NCI-H748 treated with DMSO at 0.1 percent for 48 hours (cell line): ENCODE measurements around the gene TBCD.

ENCODE experiments used
- DNase-seq: peaks from one replicate; lab custom pipeline; 2025; lab: John Stamatoyannopoulos, UW

The TBCD gene

DNA sequence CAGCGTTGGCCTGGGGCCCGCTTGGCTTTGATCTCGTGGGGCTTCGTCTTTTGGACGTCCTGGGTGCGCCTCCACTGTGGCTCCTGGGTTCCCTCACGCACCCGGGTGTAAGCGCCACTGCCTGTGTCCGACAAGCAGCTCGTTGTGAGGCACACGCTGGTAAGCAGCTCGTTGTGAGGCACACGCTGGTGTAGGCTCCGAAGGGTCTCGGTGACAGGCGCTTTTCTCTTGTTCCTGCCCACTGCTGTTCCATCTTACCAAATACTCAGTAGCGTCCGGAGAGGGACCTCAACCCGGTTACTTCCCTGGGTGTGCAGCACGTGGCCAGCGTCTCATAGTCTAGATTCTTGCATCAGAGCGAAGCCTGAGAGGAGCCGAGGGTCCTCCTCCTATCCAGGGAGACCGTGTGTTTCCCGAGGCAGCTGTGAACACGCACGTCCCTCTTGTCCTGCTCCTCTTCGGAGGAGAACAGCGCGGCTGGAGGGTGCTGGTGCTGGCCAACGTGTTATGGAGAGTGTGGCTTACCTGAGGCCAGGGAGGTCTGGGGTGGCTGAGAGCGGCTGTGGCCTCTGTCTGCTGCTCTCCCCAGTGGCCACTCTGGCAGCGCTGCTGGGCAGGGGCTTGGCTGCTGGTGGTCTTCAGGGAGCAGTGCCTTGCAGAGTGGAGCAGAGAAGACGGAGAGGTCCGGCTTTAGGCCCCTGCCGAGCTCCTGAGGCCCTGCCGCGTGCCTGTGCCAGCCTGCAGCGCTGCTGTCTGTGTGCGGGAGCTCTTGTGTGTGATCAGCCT is 120.1 kb downstream of the TBCD start:
- DNase-seq, result no peak

DNA sequence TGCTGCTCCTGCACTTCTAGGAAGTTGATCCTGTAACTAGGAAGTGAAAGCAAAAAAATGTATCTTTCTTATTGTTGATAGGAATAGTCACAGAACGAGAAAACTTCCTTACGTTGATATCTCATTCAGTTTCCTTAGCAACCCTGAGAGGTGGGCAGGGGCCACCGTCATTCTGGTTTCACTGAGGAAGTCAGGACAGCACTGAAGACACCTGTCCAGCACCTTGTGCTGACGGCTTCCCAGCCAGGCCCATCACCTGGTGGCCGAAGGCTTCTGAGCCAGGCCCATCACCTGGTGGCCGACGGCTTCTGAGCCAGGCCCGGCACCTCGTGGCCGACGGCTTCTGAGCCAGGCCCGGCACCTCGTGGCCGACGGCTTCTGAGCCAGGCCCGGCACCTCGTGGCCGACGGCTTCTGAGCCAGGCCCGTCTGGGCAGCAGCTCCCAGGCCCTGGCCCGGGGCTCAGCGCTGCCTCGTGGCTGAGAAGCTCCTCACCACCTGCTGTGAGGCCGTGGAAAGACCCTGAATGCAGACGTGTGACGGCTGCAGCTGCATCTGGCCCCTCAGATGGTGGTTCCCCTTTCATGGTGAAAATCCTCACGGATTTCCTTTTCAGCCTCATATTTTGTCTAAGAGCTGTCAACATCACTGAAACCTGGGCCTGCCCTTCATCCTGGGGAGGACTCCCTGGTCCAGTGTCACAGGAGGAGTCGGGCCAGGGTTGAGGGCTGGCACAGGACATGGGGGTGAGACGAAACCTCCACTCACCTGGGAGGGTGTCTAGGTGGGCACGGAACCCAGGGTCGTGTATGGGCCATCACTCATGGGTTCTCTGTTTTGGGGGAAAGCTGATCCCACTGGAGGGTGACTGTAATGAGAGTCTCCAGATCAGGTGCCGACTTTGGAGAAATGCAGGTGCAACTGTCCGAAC is 121.0 kb downstream of the TBCD start:
- DNase-seq, result no peak

DNA sequence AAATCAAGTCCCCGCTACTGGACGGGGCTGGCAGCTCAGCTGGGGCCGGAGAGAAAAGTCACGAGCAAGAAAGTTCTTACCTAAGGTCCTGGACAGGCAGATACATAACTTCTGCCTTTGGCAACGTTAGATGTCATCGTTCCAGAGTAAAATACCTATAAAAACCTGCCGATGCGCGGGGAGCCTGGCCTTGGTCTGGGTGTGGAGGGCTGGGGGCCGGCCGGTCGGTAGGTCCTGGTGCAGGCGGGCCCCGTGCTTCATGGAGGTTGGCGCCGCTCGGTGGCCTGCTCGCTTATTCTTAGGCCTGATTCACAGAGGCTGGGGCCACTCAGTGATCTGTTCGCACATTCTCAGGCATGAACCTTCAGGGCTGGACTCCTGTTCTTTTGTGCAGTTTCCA is 121.7 kb downstream of the TBCD start:
- no peak for DNase-seq

DNA sequence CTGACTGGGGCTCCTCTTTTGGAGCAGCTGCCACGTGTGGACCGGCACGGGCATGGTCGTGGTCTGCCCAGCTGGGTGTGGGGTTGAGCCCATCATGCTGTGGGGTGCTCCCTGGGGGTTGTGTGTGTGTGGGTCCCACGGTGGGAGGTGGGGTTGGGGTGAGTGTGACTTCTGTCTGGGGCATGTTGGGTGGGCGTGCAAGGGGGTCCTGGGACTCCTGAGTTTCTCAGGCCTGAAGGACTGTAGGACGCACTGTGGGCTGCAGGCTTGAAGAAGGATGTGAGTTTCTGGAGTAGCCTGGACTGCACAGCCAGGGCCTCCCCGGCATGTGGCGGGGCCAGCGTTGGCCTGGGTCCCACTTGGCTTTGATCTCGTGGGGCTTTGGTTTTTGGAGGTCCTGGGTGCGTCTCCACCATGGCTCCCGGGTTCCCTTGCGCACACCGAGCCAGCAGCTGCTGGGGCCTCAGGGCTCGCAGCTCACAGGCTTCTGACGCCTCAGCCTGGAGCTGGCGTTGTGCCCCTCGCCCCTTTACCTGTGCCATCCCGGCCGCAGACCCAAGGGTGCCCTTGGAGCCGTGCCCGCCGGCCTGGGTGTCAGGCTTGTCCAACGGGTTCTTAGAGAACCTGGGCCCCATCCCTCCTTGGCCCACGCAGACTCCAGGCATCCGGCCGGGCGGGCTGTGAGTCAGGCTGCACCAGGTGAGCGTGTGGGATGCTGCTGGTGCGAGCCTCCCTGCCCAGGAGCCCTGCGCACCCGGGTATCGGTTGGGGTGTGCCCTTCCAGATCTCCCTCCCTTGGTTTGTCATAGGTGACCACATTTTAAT is 122.4 kb downstream of the TBCD start:
- no peak for DNase-seq

DNA sequence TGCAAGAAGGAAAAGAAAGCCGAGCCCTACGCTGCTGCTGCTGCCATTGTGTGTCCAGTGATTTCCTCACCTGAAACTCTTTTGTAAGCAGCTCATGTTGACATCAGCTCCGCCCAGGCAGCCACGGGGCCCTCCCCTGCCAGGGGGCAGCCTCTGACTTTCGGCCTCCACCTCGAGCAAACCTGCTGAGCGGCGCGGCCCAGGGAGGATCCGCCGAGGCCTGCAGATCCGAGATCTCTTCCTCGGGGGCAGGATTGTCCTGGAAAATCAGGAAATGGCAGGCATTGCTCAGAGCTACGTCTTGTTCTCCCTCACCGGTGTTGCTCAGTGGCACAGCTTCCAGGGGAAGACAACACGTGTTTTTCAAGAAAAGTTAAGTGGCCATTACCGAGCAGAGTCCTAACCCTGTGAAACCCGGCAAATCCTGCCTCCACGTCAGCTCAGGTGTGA is 123.6 kb downstream of the TBCD start:
- DNase-seq, result no peak

DNA sequence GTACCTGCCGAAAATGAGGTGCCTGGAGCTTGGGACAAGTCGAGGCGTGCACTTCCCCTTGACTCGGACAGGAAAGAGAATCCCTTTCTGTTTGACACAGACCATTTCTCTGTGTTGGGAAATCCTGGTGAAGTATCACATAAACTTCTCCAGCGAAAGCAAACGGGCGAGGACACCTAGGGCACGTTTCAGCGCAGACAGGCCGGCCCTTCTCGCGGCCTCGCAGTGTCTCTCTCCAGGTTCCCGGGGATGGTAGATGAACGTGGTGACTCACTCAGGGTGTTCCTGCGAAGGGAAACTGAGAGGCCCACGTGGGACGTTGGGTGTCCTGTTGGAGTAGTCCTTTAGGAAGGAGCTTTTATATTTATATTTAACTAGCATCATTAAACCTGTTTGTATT is 124.3 kb downstream of the TBCD start:
- no peak for DNase-seq

DNA sequence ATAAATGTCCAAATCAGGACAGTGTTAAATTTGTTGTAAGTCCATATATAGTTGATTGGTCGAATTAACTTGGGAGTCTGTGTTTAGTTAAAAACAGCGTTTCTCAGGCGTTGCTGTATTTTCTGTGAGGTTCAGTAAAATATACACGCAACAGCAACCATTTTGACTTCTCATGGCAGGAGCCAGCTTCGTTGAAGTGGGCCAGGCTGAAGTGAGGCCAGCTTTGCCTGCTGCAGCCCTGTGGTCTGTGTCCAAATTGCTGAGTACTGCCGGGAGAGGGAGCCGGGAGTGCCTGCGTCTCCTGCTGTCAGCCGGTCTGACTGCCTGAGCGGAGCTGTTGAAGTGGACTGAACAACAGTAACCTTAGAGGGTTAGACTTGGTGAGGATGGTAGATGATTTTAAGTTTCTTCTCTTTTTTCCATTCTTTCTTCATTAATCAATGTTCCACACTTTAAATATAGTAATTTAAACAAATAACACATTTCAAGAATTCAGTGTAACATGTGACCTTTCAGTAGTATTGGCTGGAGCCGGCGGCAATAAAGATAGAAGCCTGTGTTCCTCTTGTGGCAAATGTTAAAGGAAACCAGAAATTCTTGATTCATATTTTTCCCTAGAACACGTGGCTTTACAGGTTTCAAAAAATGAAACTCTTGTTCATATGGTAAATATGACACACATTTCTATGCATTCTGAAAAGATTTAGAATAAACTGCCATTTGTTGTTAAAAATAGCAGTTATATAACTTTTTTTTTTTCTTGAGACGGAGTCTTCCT is 124.9 kb downstream of the TBCD start:
- no peak for DNase-seq

DNA sequence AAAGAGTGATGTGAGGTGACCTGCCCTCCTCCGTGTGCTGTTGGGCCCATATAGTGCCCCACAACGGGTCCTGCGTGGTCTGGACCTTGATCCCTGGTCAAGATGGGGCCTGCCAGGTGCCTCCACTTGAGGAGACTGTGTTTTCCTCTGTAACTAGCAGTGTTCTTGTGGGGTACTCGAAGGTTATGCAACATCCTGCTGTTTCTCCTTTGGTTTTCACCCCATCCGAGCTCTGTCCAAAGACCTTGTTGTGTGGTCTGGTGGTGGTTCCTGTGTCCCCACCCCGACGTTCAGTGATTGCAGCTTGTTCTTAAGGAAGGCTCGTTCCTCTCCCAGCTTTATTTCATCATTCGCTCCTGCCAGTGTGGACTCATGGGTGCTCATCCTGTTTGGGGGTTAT is 126.7 kb downstream of the TBCD start:
- DNase-seq, result no peak

DNA sequence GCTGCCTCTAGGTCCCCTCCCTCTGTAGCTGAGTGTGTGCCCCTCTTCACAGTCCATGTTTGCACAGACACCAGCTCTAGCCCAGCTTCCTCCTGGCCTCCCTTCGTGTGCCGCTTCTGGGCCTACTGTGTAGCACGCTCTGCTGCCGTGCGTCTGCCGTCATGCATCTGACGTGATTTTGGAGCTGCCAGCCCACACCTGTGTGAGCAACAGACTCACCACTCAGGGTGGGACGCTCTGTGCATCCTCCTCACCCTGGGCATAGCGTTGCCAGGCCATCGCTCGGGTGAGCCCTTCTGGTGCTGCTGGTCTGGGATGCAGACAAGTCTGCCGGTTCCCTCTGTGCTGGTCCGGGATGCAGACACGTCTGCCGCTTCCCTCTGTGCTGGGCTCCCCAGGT is 127.4 kb downstream of the TBCD start:
- DNase-seq, result no peak

DNA sequence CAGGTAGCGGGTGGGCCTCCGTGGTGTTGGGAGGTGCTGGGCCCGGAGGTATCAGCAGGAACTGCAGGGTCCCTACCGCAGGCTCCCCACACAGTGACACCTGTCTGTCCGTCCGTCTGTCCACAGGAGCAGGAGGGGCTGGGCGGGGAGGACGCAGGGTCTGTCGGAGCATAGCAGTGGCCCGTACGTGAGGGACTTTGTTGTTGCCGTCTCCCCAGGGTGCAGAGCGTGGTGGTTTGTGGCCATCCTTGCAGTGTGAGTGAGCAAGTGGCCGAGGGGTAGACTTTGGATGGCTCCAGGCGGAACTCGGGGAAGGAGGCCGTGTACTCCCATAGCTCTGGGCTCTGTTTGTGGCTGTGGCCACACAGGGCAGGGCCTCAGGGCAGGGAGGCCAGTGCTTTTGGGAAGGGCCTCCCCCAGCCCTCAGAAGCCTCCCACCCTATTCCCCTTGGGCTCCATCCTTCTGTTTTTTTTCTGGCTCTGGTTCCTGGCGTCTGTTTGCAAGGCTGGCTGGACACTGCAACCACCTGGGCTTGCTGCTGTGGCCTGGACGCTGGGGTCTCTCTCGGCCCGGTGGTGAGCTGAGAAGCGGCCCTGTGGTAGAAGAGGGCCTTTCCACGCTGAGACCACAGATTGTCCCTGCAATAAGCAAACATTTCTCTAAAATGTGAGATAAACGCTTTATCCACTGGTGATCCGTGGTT is 128.9 kb downstream of the TBCD start:
- DNase-seq, result no peak

DNA sequence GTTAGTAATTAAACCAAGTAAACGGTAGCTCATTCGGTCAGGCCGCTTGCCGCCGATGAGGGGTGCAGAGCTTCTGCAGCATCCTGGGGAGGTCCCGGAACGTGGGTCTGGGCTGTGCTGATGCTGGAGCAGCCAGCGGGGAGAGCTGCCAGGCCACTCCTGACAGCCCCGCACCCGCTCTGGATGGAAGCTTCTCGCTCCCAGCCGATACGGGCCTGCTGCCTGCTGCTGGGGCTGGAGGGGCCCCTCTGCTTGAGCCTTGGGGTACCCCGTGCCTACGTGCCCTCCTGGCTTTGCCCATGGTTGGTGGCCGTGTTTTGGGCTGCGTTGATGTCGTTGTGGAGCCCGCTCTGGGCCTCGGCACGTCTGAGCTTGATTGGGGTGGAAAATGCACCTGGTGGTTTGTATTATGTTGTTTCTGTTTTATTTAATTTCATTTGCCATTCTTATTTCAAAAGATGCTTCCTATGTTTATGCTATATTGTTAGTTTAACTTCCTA is 129.5 kb downstream of the TBCD start:
- no peak for DNase-seq

DNA sequence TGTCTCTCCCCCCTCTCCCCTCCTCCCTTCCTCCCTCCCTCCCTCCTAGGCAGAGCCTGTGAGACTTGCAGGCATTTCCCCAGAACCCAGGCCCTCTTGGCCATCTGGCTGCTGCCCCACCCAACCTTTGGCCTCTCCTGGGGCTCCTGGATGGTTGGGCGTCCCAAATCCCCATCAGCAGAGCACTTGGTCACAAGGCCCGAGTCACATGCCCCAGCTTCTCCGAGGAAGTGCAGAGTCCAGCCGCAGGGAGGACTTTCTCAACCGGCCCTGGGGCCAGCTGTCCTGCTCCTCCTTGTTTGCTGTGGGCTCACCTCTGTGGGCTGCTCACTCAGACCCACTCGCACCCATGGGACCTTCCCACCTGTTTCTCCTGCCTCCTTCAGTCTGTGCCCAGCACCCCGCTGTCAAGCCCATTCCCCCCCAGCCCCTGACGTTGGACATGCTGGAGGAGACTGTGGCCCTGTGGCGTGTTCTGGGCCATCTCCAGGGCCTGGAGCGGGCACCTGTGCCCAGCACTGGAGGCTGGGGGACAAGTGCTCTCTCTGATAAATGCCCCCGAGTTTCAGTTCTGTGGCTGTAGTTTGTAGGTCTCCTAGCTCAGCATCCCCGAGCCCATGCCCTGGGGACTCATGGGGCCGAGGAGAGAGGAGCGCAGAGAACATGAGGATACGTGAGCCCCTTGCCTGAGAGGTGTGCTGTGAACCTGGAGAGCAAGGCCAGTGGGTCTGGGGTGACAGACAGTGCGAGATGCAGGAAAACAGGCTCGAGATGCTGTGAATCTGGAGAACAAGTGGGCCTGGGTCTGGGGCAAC is 130.2 kb downstream of the TBCD start:
- no peak for DNase-seq

DNA sequence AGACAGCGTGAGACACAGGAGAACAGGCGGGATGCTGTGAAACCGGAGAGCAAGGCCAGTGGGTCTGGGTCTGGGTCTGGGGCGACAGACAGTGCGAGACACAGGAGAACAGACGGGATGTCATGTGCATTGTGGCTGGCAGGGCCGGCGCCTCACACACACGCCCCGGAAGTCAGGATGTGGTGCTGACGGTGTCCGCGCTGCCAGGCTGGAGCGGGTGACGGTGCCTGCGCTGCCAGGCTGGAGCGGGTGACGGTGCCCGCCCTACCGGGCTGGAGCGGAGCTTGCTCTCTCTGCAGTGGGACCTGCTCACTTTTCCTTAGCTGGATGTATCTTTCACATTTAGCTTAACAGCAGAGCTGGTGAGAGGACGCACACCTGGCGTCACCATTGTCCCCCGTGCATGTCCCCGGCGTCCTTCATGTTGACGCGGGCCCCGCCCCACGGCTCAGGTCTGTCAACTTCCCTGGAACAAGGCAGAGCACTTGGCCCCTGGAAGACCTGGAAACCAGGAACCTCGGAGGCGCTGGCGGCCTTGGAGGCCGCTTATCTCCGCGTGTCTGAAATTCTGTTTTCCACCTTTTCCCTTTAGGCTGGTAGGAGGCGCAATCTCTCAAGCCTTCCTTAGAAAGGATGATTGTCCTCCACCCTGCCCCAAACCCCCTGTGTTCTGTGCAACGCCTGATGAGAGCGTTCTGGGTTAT is 131.0 kb downstream of the TBCD start:
- DNase-seq, result no peak

DNA sequence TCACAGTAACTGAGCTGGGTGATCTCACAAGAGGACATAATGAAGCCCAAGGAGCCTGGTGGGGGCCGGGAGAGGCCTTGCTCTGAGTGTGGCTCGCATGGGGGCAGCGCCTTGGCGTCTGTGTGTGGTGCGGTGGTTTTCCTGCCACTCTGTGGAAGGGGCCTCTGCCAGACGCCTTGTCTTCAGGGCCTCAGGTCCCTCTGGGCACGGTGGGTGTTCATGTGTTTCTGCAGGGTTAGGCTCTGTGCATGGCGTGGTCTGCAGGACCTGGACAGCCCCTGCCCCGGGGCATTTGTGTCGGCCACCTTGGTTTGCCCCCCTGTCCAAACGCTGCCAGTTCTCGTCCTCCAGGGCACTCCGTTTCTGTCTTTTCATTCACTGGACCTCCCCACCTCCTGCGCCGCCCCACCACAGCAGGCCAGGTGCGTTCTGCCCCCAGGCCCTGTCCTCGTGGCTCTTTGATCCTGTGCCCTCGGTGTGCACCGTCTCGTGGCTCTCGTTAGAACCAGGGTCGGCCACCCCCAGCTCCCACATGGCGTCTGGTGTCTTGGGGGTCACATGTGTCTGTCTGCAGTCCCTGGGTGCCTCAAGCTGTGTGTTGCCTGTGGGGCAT is 131.7 kb downstream of the TBCD start:
- DNase-seq, result no peak

DNA sequence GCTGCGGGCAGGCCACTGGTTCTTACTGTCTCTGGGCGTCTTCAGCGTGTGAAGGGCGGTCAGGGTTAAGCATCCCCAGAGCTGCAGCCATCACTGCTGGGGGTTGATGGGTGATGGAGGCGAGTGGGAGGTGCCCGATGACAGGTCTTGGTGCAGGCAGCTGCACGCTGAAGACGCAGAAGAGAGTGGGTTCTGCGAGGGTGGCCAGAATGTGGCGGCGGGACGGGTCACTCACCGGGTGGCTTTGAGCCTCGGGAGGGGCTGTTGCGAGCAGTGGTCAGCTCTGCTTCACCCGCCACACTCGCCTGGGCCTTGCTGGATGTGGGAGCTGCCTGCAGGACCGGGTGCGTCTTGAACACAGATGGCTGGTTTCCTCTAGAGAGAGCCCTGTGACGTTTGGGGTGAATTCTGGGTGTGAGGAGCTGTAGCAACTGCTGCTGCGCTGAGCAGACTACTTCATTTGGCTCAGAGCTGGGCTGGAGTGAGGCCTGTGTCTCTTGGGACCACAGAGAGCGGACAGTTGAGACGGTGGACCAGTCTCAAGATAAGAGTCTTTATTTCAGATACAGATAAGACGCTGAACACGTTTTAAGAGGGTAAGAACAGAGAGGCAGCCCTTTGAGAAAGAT is 132.6 kb downstream of the TBCD start:
- no peak for DNase-seq

DNA sequence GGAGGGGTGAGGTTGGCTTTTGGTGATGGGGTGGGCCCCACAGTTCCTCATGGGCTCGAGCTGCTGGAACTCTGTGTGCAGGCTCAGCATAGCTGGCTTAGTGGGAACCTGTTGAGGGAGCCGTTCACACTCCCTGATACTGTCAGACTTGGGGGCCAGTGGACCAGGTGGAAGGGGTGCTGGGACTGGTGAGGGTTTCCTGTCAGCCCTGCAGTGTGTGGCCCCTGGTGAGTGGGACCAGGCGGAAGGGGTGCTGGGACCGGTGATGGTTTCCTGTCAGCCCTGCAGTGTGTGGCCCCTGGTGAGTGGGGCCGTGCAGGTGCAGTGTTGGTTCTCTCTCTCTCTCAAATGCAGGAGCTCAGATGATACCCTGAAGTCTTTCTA is 133.1 kb downstream of the TBCD start:
- no peak for DNase-seq

DNA sequence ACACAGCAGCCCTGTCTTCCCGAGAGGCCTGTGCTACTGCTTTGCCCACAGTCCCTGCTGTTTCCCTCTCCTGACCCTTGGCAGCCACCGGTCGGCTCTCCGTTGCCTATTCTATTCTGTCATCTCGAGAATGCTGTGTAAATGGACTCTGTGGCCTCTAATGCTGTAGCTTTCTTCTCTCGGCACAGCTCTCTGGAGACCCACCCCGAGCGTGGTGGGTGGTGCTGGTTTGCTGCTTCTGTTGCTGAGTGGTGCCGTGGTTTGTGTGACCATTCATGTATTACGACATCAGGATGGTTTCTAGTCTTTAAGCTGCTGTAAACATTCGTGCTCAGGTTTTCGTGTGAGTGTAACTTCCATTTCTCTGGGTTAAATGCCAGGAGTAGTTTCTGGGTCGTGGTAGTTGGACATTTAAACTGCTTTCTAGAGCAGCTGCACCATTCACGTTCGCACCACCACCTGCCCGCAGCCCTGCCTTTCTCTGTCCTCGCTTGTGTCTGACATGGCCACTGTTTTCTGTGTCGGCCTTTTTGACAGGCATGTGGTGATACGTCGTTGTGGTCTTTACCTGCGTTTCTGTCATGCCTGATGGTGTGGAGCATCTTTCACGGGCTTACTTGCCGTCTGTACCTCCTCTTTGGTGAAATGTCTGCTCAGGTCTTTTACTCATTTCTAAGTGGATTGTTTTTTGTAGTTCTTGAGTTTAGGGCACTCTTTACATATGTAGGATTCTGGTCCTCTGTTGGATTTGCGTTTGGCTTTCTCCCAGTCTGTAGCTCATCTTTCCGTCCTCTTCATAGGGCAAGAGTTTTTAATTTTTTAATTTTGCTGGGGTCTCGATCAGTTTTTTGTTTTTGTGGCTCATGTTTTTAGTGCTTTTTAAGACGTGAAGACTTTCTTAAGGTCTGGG is 135.6 kb downstream of the TBCD start:
- DNase-seq, result no peak
